ENCODE results near the gene DHCR24. TPM values are rescaled to one million over a fixed set of nuclear protein-coding genes. Genes with fewer than 3 reads are reported as not detected.
"Not testable (repeated sequence)": the region's sequence is repeated elsewhere in the genome, so short reads cannot be mapped to it uniquely, and the experiment has no call there.

DHCR24 gene
- total RNA-seq: 100 to 1,000 TPM; 167 to 525 (median 389) TPM

DNA sequence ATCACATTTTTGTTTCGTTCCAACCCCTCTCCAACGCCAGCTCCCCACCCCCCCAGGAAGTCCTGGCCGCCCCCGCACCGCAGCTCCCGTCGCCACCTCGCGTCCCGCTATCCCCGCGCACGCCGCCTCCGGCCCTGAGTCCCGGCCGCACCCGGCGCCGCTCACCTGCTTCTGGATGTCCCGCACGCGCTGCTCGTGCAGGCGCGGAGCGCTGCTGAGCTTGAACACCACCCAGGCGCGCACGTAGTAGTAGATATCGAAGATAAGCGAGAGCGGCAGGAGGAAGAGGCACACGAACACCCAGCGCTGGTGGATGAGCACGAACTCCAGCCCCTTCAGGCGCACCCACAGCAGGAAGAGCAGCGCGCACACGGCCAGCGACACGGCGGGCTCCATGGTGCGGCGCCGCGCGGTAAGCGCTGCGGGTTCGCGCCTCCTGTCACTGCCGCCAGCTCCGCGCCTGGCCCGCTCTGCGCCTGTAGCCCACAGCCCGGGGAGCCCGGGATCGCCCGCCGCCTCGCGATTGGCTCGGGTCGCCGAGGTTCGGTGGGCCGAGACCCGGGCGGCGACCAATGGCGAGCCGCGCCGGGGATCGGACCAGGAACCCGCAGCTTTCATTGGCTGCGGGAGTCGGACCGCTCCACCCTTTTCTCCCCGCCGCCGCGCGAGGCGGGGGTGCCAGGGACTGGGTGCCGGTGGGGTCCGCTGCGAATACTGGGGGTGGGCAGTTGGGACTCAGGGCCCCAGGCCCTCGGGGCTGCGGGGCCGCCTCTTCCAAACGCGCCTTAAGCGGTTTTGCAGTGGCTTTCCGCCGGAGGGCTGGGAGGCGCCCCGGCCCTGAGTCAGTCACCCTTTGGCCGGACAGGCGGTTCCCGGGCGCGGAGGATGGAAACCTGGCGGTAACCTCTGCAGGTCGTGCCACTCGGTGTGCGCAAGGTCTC, at the start of gene DHCR24:
Gene DHCR24, minus strand, starts transcription at position 472 of the 941 bp plus-strand sequence. Its CDS starts 76 bp downstream, at position 396.
- H3K4me3 ChIP-seq: peak within 1 kb of the TSS; percentile 56
- DNase-seq (ENCODE audit: low spot score in 2 of 2): peak; percentile 84 to 87
- no peaks in the 10 kb centered on the region for H3K9me3 ChIP-seq
- no peaks in the 10 kb centered on the region for H3K36me3 ChIP-seq
- WGBS: under 1% methylated on average over 34 of the region's 109 CpGs
- peaks cover 52% of the 10 kb centered on the region for H3K4me1 ChIP-seq
- TF ChIP-seq POLR2A (IDR thresholded peaks at IDR 0.05) (no peak), POLR2AphosphoS5 (IDR thresholded peaks at IDR 0.05) (no peak), CTCF (IDR thresholded peaks at IDR 0.05) (no peak), EP300 (IDR thresholded peaks at IDR 0.05) (no peak)
- peak within 1 kb of the TSS; percentile 82 for H3K27ac ChIP-seq
- H3K27me3 ChIP-seq: no peaks in the 10 kb centered on the region

DNA sequence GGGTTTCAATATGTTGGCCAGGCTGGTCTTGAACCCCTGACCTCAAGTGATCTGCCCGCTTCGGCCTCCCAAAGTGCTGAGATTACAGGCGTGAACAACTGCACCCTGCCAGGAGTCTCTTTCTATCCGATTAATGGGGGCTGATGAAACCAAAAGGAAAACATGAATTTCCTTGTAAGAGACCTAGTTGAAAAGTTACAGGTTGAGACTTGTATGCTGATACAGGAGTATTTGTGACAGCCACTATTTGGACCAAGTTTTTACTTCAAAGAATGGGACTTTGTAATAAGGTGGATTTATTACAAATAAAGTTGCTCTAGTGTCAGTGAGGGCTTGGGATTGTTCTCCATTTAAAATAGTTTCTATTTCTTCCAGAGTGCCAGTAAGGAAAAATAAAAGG, 49.8 kb upstream of the DHCR24 start:
- no peak for DNase-seq (ENCODE audit: low spot score in 2 of 2)
- Histone ChIP-seq H3K4me1 (peaks cover 3% of the 10 kb centered on the region), H3K4me3 (no peak overlapping the region), H3K36me3 (no peaks in the 10 kb centered on the region), H3K27ac (no peak overlapping the region), H3K9me3 (no peaks in the 10 kb centered on the region), H3K27me3 (no peaks in the 10 kb centered on the region)
- TF ChIP-seq POLR2A (IDR thresholded peaks at IDR 0.05) (no peak), EP300 (IDR thresholded peaks at IDR 0.05) (no peak), POLR2AphosphoS5 (IDR thresholded peaks at IDR 0.05) (no peak), CTCF (IDR thresholded peaks at IDR 0.05) (no peak)
- 60% methylated on average over 4 of the region's 4 CpGs for WGBS

GRCh38 chr1:54934869-54935268, 47.9 kb upstream of the DHCR24 start:
- DNase-seq (ENCODE audit: low spot score in 2 of 2): no peak
- Histone ChIP-seq H3K27me3 (no peaks in the 10 kb centered on the region), H3K4me1 (peaks cover 3% of the 10 kb centered on the region), H3K4me3 (no peak overlapping the region), H3K9me3 (no peaks in the 10 kb centered on the region), H3K27ac (no peak overlapping the region), H3K36me3 (no peaks in the 10 kb centered on the region)
- TF ChIP-seq EP300 (IDR thresholded peaks at IDR 0.05) (no peak), POLR2A (IDR thresholded peaks at IDR 0.05) (no peak)

DNA sequence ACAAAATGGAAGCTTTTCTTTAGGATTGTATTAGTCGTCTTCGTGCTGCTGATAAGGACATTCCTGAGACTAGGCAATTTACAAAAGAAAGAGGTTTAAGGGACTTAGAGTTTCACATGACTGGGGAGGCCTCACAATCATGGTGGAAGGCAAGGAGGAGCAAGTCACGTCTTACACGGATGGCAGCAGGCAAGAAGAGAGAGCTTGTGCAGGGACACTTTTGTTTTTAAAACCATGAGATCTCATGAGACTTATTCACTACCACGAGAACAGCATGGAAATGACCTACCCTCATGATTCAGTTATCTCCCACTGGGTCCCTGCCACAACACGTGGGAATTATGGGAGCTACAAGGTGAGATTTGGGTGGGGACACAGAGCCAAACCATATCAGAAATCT, 47.1 kb upstream of the DHCR24 start:
- H3K4me3 ChIP-seq; DNase-seq (ENCODE audit: low spot score in 2 of 2); H3K27me3 ChIP-seq; H3K9me3 ChIP-seq; H3K27ac ChIP-seq; H3K36me3 ChIP-seq; H3K4me1 ChIP-seq: not testable (repeated sequence)
- WGBS: 92% methylated on average over 6 of the region's 6 CpGs

DNA sequence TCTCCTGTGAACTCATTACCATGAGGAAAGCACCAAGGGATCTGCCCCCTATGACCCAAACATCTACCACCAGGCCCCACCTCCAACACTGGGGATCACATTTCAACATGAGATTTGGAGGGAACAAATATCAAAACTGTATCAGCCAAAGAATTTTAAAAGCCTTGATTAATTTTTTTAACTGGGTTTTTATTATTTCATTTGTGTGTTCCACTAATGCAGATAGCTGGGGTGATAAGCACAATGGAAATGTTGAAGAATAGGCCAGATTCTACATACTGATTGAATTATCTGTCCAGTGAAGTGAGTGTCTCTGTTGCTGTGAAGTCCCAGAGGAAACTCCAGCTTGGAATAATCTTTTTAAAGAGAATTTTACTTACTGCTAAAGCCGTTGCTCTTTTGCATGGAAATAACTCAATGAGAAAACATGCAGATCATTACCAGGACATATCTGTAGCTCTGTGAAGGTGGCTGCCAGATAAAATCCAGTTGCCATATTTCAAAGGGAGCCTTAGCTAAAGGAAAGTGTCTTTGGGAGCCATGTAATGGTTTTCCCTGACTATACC, 44.4 kb upstream of the DHCR24 start:
- Histone ChIP-seq H3K36me3 (no peaks in the 10 kb centered on the region), H3K4me3 (no peak overlapping the region), H3K4me1 (peaks cover 23% of the 10 kb centered on the region), H3K9me3 (no peaks in the 10 kb centered on the region), H3K27ac (no peak overlapping the region), H3K27me3 (no peaks in the 10 kb centered on the region)
- WGBS: 71% methylated on average over 1 of the region's 1 CpG
- no peak for DNase-seq (ENCODE audit: low spot score in 2 of 2)
- TF ChIP-seq POLR2A (IDR thresholded peaks at IDR 0.05) (no peak), CTCF (IDR thresholded peaks at IDR 0.05) (no peak), POLR2AphosphoS5 (IDR thresholded peaks at IDR 0.05) (no peak), EP300 (IDR thresholded peaks at IDR 0.05) (no peak)

DNA sequence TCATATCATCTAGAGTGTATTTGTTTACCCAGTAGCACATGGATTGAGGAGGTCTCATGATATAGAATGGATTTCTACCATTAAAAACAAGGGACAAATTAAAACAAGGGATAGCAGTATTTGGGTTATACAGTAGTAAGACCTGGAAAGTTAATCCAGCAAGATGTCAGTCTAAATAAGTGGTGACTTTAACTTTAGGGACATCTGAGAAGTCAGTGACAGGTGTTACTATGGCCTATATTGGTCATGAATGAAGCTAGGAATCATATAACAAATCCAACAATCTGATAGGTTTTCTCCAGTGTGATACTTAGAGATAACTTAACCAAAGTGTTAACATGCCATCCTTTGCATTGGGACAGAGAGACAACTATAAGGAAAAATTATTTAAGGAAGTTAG, 42.7 kb upstream of the DHCR24 start:
- Histone ChIP-seq H3K27me3 (no peaks in the 10 kb centered on the region), H3K36me3 (no peaks in the 10 kb centered on the region), H3K9me3 (no peaks in the 10 kb centered on the region), H3K4me3 (no peak overlapping the region), H3K27ac (no peak overlapping the region), H3K4me1 (peaks cover 36% of the 10 kb centered on the region)
- no peak for TF ChIP-seq CTCF (IDR thresholded peaks at IDR 0.05)
- no peak for TF ChIP-seq EP300 (IDR thresholded peaks at IDR 0.05)
- TF ChIP-seq POLR2A (IDR thresholded peaks at IDR 0.05): no peak
- TF ChIP-seq POLR2AphosphoS5 (IDR thresholded peaks at IDR 0.05): no peak
- DNase-seq (ENCODE audit: low spot score in 2 of 2): no peak

All from suprapubic skin (tissue), 4 donors.